HepG2 (cell line): ENCODE data around the gene KDM4B. TPM values are rescaled to one million over a fixed set of nuclear protein-coding genes. Genes with fewer than 3 reads are reported as not detected.

Source experiments
- ATAC-seq: fragments of 200-7000 bp; cut with Tn5 transposase; 3 replicates; pipeline ENCODE4 v1.9.1; 2020; ENCODE audit warnings: mild to moderate bottlenecking, moderate library complexity
- BruUV-seq: library from RNA; stranded (reverse); fragments of 400-500 nt; replicated peaks from 2 replicates; lab custom pipeline; 2021; lab: Mats Ljungman, UMichigan
- CTCF ChIA-PET: fragments of 300-600 bp; formaldehyde crosslinking; extraction: SDS; loops from one replicate; lab custom pipeline; 2021; ENCODE audit warnings: low total read pairs, inconsistent platforms, low intra/inter-chr PET ratio; lab: Yijun Ruan, JAX
- POLR2A ChIA-PET: fragments of 350-600 bp; sonication (Branson Sonifier 250); formaldehyde crosslinking; loops from one replicate; lab custom pipeline; 2020; ENCODE audit warnings: antibody characterized with exemption, inconsistent platforms; lab: Yijun Ruan, JAX
- DNase-seq: peaks from one replicate; pipeline ENCODE4 v3.0.0-alpha.2; 2015; ENCODE audit warnings: low spot score
- FAIRE-seq: peaks from 3 replicates; lab custom pipeline; 2011; peaks lifted over from hg19 to GRCh38; lab: Jason Lieb, UNC
- H2AFZ ChIP-seq: one replicate; pipeline ENCODE4 v1.6.1; 2011; ENCODE audit warnings: low read length, inconsistent platforms
- H3K27ac ChIP-seq: fragments of 300-600 bp; 3 replicates; pipeline ENCODE4 v1.8.0; 2011; ENCODE audit warnings: mixed run types, mild to moderate bottlenecking, mixed read lengths, low read length, inconsistent platforms; ENCODE audit not compliant: insufficient read depth; ENCODE audit errors: extremely low read length
- H3K27me3 ChIP-seq, 2 experiments: fragments of 200-600 bp in 1 of 2; 2 replicates in 1 of 2; 3 replicates in 1 of 2; pipeline versions ENCODE4 v1.6.0 to v1.8.0; 2011; ENCODE audit warnings: low read length in 2 of 2, mild to moderate bottlenecking in 2 of 2, moderate library complexity in 2 of 2, inconsistent platforms in 1 of 2; ENCODE audit not compliant: insufficient read depth in 2 of 2, control insufficient read depth in 1 of 2
- H3K36me3 ChIP-seq, 2 experiments: fragments of 200-600 bp in 1 of 2; replicated peaks in 1 of 2; 2 replicates in 1 of 2; 3 replicates in 1 of 2; pipeline versions ENCODE4 v1.5.1 to v1.8.0; 2011; ENCODE audit warnings: low read length in 2 of 2, inconsistent platforms in 1 of 2; ENCODE audit not compliant: insufficient read depth in 2 of 2, control insufficient read depth in 1 of 2
- H3K4me1 ChIP-seq: 2 replicates; pipeline ENCODE4 v1.5.1; 2012; ENCODE audit warnings: low read length, inconsistent platforms; ENCODE audit not compliant: insufficient read depth
- H3K4me2 ChIP-seq: 2 replicates; pipeline ENCODE4 v1.6.0; 2011; ENCODE audit warnings: low read depth, low read length, inconsistent platforms
- H3K4me3 ChIP-seq, 3 experiments: fragments of 200-600 bp in 1 of 3; sonication (generic), shearing (Covaris generic) in 1 of 3; replicated peaks in 1 of 3; 2 replicates each; pipeline ENCODE4 v1.5.1; 2011 to 2016; ENCODE audit warnings: low read length in 3 of 3, inconsistent platforms in 2 of 3, low read depth in 2 of 3, mild to moderate bottlenecking in 2 of 3, control low read depth in 1 of 3, mixed read lengths in 1 of 3; ENCODE audit not compliant: insufficient read depth in 1 of 3
- H3K79me2 ChIP-seq: one replicate; pipeline ENCODE4 v1.6.1; 2011; ENCODE audit warnings: low read length, inconsistent platforms; ENCODE audit not compliant: insufficient read depth
- H3K9ac ChIP-seq: 2 replicates; pipeline ENCODE4 v1.6.0; 2011; ENCODE audit warnings: mild to moderate bottlenecking, low read depth, low read length, inconsistent platforms; ENCODE audit not compliant: insufficient read depth
- H3K9me3 ChIP-seq: 2 replicates; pipeline ENCODE4 v1.5.1; 2012; ENCODE audit warnings: mild to moderate bottlenecking, low read length
- H4K20me1 ChIP-seq: 2 replicates; pipeline ENCODE4 v1.6.0; 2011; ENCODE audit warnings: inconsistent platforms, mild to moderate bottlenecking, low read length, moderate library complexity; ENCODE audit not compliant: insufficient read depth
- CHCHD3 ChIP-seq: sonication (generic); formaldehyde crosslinking; IDR thresholded peaks from 2 replicates; pipeline ENCODE4 v1.8.0; 2022; ENCODE audit warnings: mild to moderate bottlenecking, missing genetic modification reagents, moderate library complexity
- KDM6A ChIP-seq: IDR thresholded peaks from 2 replicates; pipeline ENCODE4 v1.6.1; 2016; ENCODE audit warnings: low read depth
- KLF16 ChIP-seq, 2 experiments: sonication (generic) in 1 of 2; formaldehyde crosslinking in 1 of 2; IDR thresholded peaks; 2 replicates each; pipeline versions ENCODE4 v1.6.1 to v1.8.0; 2016 to 2023; ENCODE audit warnings: missing genetic modification reagents in 2 of 2, missing compliant biosample characterization in 1 of 2
- LCORL ChIP-seq, 2 experiments: fragments of 450-650 bp in 1 of 2; sonication (generic) in 1 of 2; formaldehyde crosslinking in 1 of 2; IDR thresholded peaks; 2 replicates each; pipeline versions ENCODE4 v1.5.0 to v1.6.1; 2017 to 2020; ENCODE audit warnings: antibody characterized with exemption in 1 of 2, missing genetic modification reagents in 1 of 2
- MXD4 ChIP-seq: IDR thresholded peaks from 2 replicates; pipeline ENCODE4 v1.6.1; 2016; ENCODE audit warnings: mild to moderate bottlenecking, missing biosample characterization, missing genetic modification reagents
- PHF20 ChIP-seq: sonication (generic); formaldehyde crosslinking; IDR thresholded peaks from 2 replicates; pipeline ENCODE4 v1.5.0; 2020; ENCODE audit warnings: mild to moderate bottlenecking, missing genetic modification reagents
- TOE1 ChIP-seq: sonication (generic); formaldehyde crosslinking; IDR thresholded peaks from 2 replicates; pipeline ENCODE4 v1.4.0; 2020; ENCODE audit warnings: mild to moderate bottlenecking, missing genetic modification reagents
- ZNF256 ChIP-seq: sonication (generic); formaldehyde crosslinking; conservative IDR thresholded peaks from 2 replicates; pipeline ENCODE4 v1.4.0; 2020; ENCODE audit warnings: missing genetic modification reagents
- ZNF451 ChIP-seq: sonication (generic); formaldehyde crosslinking; IDR thresholded peaks from 2 replicates; pipeline ENCODE4 v1.5.0; 2020; ENCODE audit warnings: mild to moderate bottlenecking, missing genetic modification reagents
- ZNF564 ChIP-seq: sonication (generic); formaldehyde crosslinking; IDR thresholded peaks from 2 replicates; pipeline ENCODE4 v1.8.1; 2023; ENCODE audit warnings: mild to moderate bottlenecking, missing genetic modification reagents
- ZNF703 ChIP-seq: sonication (generic); formaldehyde crosslinking; IDR thresholded peaks from 2 replicates; pipeline ENCODE4 v1.5.1; 2020; ENCODE audit warnings: missing genetic modification reagents, mild to moderate bottlenecking, moderate library complexity, borderline replicate concordance
- ZNF883 ChIP-seq: sonication (generic); formaldehyde crosslinking; IDR thresholded peaks from 2 replicates; pipeline ENCODE4 v1.5.1; 2020; ENCODE audit warnings: mild to moderate bottlenecking, missing genetic modification reagents; ENCODE audit errors: not compliant biosample characterization
- ZSCAN31 ChIP-seq: sonication (generic); formaldehyde crosslinking; IDR thresholded peaks from 2 replicates; pipeline ENCODE4 v1.5.0; 2020; ENCODE audit warnings: low read depth, mild to moderate bottlenecking, missing genetic modification reagents
- WGBS: methylation state at CpG from one replicate; pipeline ENCODE4 v1.1.6; 2017; ENCODE audit warnings: low lambda C conversion rate; 5-methylcytosine and 5-hydroxymethylcytosine counted together
- in situ Hi-C: cut with HindIII; loops from 2 replicates; pipeline ENCODE4 v1.10.0; 2017; ENCODE audit warnings: low pct_unique_long_range_greater_than_20kb; ENCODE audit not compliant: extremely low pct_ligation_motif_present
- intact Hi-C: fragments of 100-400 bp; cut with micrococcal nuclease; formaldehyde crosslinking; loops from one replicate; pipeline ENCODE4 v1.10.0; 2022; ENCODE audit not compliant: unreplicated experiment
- polyA plus RNA-seq, 8 experiments: library from polyadenylated mRNA; depleted of rRNA in 3 of 8; stranded (reverse) in 7 of 8; unstranded in 1 of 8; fragments of >200 nt; fragmentation: Illumina TruSeq in 4 of 8; extraction: Trizol in 4 of 8; gene quantifications; 2 replicates each; pipeline versions ENCODE4 v1.2.1 to v1.2.3, GENCODE V29; 2011 to 2016; ENCODE audit warnings: low read depth in 4 of 8, missing spikeins in 1 of 8, mixed read lengths in 1 of 8; ENCODE audit not compliant: insufficient read depth in 1 of 8
- total RNA-seq, 5 experiments: library from RNA; depleted of rRNA; stranded (reverse); fragments of >200 nt; fragmentation: Illumina TruSeq; extraction: Trizol; gene quantifications; 2 replicates each; pipeline ENCODE4 v1.2.3, GENCODE V29; 2016; ENCODE audit warnings: low read depth in 1 of 5
- TF ChIP-seq, protein P1 (sequence below): sonication (generic); formaldehyde crosslinking; IDR thresholded peaks from 2 replicates; pipeline ENCODE4 v1.4.0; 2020; ENCODE audit warnings: missing genetic modification reagents, borderline replicate concordance
- TF ChIP-seq, protein P2 (sequence below): fragments of 450-650 bp; IDR thresholded peaks from 2 replicates; pipeline ENCODE4 v1.6.1; 2017

The KDM4B gene
- total and polyA plus RNA-seq, 2 of the 13 experiments (the other 11 are each of a cell fraction or from before 2014, with no cell fraction given): 4.9 to 14.6 TPM

DNA sequence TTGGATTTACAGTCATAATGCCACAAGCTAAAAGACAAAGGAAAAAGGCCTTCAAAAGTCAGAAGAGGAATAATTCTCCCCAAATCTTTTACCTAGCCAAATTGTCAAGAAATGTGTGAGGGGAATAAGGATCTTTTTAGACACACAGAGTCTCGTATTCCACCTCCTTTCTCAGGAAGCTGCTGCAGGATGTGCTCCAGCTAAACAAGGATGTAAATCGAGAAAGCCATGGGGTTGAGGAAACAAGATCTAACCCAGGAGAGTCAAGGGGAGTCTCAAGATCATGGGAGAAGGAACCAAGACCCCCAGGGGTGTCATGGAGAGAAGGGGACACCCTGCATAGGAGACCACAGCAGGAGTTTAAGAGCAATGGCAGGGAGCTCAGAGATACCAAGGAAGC lies 147.4 kb downstream of the KDM4B start:
- Histone ChIP-seq H3K36me3 (peaks cover 7 to 17% of the 10 kb centered on the region in 2 experiments; a peak in 3 of 5 replicates), H4K20me1 (no peaks in the 10 kb centered on the region), H3K9me3 (no peaks in the 10 kb centered on the region), H3K9ac (no peak overlapping the region), H3K4me1 (peaks cover 21% of the 10 kb centered on the region), H3K4me3 (no peak overlapping the region), H3K27me3 (no peaks in the 10 kb centered on the region), H2AFZ (no peak overlapping the region), H3K27ac (no peak overlapping the region), H3K4me2 (no peak overlapping the region), H3K79me2 (no peaks in the 10 kb centered on the region)
- WGBS: 100% methylated on average over 2 of the region's 2 CpGs
- no peak for ATAC-seq
- no TSS peak for BruUV-seq
- POLR2A ChIA-PET: no interaction called here
- intact Hi-C loops (no loop called here), in situ Hi-C loops (no loop called here)
- CTCF ChIA-PET: no interaction called here
- FAIRE-seq: no peak
- DNase-seq: no peak
- TF ChIP-seq ZNF564 (CRISPR knock-in tag) (no peak), MXD4 (CRISPR knock-in tag) (no peak), ZSCAN31 (CRISPR knock-in tag) (no peak), LCORL (IDR thresholded peaks at IDR 0.05) (no peak), LCORL (CRISPR knock-in tag; IDR thresholded peaks at IDR 0.05) (no peak), CHCHD3 (no peak), ZNF451 (CRISPR knock-in tag) (no peak), TOE1 (CRISPR knock-in tag) (no peak), ZNF256 (CRISPR knock-in tag) (no peak), KLF16 (CRISPR knock-in tag; IDR thresholded peaks at IDR 0.05) (no peak), KDM6A (CRISPR knock-in tag) (no peak), ZNF703 (CRISPR knock-in tag) (no peak), ZNF883 (CRISPR knock-in tag) (no peak), PHF20 (no peak)
- TF ChIP-seq, protein P1, sequence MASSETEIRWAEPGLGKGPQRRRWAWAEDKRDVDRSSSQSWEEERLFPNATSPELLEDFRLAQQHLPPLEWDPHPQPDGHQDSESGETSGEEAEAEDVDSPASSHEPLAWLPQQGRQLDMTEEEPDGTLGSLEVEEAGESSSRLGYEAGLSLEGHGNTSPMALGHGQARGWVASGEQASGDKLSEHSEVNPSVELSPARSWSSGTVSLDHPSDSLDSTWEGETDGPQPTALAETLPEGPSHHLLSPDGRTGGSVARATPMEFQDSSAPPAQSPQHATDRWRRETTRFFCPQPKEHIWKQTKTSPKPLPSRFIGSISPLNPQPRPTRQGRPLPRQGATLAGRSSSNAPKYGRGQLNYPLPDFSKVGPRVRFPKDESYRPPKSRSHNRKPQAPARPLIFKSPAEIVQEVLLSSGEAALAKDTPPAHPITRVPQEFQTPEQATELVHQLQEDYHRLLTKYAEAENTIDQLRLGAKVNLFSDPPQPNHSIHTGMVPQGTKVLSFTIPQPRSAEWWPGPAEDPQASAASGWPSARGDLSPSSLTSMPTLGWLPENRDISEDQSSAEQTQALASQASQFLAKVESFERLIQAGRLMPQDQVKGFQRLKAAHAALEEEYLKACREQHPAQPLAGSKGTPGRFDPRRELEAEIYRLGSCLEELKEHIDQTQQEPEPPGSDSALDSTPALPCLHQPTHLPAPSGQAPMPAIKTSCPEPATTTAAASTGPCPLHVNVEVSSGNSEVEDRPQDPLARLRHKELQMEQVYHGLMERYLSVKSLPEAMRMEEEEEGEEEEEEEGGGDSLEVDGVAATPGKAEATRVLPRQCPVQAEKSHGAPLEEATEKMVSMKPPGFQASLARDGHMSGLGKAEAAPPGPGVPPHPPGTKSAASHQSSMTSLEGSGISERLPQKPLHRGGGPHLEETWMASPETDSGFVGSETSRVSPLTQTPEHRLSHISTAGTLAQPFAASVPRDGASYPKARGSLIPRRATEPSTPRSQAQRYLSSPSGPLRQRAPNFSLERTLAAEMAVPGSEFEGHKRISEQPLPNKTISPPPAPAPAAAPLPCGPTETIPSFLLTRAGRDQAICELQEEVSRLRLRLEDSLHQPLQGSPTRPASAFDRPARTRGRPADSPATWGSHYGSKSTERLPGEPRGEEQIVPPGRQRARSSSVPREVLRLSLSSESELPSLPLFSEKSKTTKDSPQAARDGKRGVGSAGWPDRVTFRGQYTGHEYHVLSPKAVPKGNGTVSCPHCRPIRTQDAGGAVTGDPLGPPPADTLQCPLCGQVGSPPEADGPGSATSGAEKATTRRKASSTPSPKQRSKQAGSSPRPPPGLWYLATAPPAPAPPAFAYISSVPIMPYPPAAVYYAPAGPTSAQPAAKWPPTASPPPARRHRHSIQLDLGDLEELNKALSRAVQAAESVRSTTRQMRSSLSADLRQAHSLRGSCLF (CRISPR knock-in tag): no peak
- TF ChIP-seq, protein P2, sequence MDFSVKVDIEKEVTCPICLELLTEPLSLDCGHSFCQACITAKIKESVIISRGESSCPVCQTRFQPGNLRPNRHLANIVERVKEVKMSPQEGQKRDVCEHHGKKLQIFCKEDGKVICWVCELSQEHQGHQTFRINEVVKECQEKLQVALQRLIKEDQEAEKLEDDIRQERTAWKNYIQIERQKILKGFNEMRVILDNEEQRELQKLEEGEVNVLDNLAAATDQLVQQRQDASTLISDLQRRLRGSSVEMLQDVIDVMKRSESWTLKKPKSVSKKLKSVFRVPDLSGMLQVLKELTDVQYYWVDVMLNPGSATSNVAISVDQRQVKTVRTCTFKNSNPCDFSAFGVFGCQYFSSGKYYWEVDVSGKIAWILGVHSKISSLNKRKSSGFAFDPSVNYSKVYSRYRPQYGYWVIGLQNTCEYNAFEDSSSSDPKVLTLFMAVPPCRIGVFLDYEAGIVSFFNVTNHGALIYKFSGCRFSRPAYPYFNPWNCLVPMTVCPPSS: no peak
